Measurements from ENCODE around the gene DDX41.

GRCh38 chr5:177491429-177491945 lies 25.3 kb downstream of the DDX41 start:
- TF ChIP-seq ZNF274 (IDR thresholded peaks at IDR 0.05; ENCODE audit: low read depth, low read length) = no peak
- TF ChIP-seq SUZ12 (IDR thresholded peaks at IDR 0.05; ENCODE audit: extremely low read depth, insufficient read depth, insufficient read length) = no peak

All from NT2/D1 (cell line).